Calu3 (cell line): ENCODE results near the gene FLT4. TPM values are rescaled to one million over a fixed set of nuclear protein-coding genes. Genes with fewer than 3 reads are reported as not detected.

ENCODE experiments used
- BruUV-seq: library from RNA; stranded (reverse); fragments of 400-500 nt; replicated peaks from 2 replicates; lab custom pipeline; 2021; lab: Mats Ljungman, UMichigan
- CTCF ChIA-PET: fragments of 300-600 bp; sonication (Branson Sonifier 250); formaldehyde crosslinking; loops from one replicate; lab custom pipeline; 2022; ENCODE audit warnings: antibody characterized with exemption; lab: Charles Lee
- DNase-seq: peaks from one replicate; pipeline ENCODE4 v3.0.0; 2022
- H3K27ac Mint-ChIP-seq: one replicate; pipeline ENCODE4 v1.8.0; 2022; ENCODE audit warnings: mixed read lengths; ENCODE audit not compliant: unreplicated experiment
- H3K27me3 Mint-ChIP-seq: one replicate; pipeline ENCODE4 v1.8.0; 2022; ENCODE audit warnings: mixed read lengths; ENCODE audit not compliant: unreplicated experiment
- H3K36me3 Mint-ChIP-seq: one replicate; pipeline ENCODE4 v1.8.0; 2022; ENCODE audit warnings: mild to moderate bottlenecking, moderate library complexity, mixed read lengths; ENCODE audit not compliant: insufficient read depth, unreplicated experiment
- H3K4me1 Mint-ChIP-seq: one replicate; pipeline ENCODE4 v1.8.0; 2022; ENCODE audit warnings: mild to moderate bottlenecking, low read depth, mixed read lengths; ENCODE audit not compliant: unreplicated experiment
- H3K4me3 Mint-ChIP-seq: one replicate; pipeline ENCODE4 v1.8.0; 2022; ENCODE audit warnings: mild to moderate bottlenecking, low read depth, moderate library complexity, mixed read lengths; ENCODE audit not compliant: unreplicated experiment
- H3K9me3 Mint-ChIP-seq: one replicate; pipeline ENCODE4 v1.8.0; 2022; ENCODE audit warnings: low read depth, mixed read lengths; ENCODE audit not compliant: unreplicated experiment
- CTCF ChIP-seq: fragments of 200-600 bp; IDR thresholded peaks from one replicate; pipeline ENCODE4 v1.8.0; 2022; ENCODE audit warnings: antibody characterized with exemption; ENCODE audit not compliant: unreplicated experiment
- intact Hi-C: fragments of 100-400 bp; cut with micrococcal nuclease; formaldehyde crosslinking; loops from one replicate; pipeline ENCODE4 v1.10.0; 2022; ENCODE audit not compliant: unreplicated experiment
- total RNA-seq: library from RNA; stranded (reverse); gene quantifications from 2 replicates; pipeline ENCODE4 v1.2.3, GENCODE V29; 2022

Gene FLT4
- total RNA-seq, 1 experiment from 2014 or later, result not detected

GRCh38 chr5:180628211-180628610 lies 21.2 kb downstream of the FLT4 start:
- no peaks in the 10 kb centered on the region for H3K36me3 Mint-ChIP-seq
- TF ChIP-seq CTCF, result no peak
- no peaks in the 10 kb centered on the region for H3K9me3 Mint-ChIP-seq
- CTCF ChIA-PET, result interaction anchor here (0.6 kb wide), 1 partner anchor 28 kb away, joined by 5 read pairs; no protein-coding TSS in a partner anchor
- peaks cover 45% of the 10 kb centered on the region for H3K27me3 Mint-ChIP-seq
- H3K4me1 Mint-ChIP-seq, result no peaks in the 10 kb centered on the region
- no peak overlapping the region for H3K27ac Mint-ChIP-seq
- BruUV-seq, result no TSS peak
- no peak overlapping the region for H3K4me3 Mint-ChIP-seq
- intact Hi-C loops, result no loop called here
- DNase-seq, result no peak

- Mint-ChIP-seq H3K4me3 (no peak overlapping the region), H3K27me3 (peaks cover 40% of the 10 kb centered on the region), H3K36me3 (no peaks in the 10 kb centered on the region), H3K4me1 (no peaks in the 10 kb centered on the region), H3K27ac (no peak overlapping the region), H3K9me3 (no peaks in the 10 kb centered on the region)
- no peak for TF ChIP-seq CTCF
- intact Hi-C loops, result no loop called here
- DNase-seq, result no peak
- CTCF ChIA-PET, result interaction anchor here (0.6 kb wide), 1 partner anchor 29 kb away, joined by 5 read pairs; no protein-coding TSS in a partner anchor
- no TSS peak for BruUV-seq
These were observed 21.8 kb downstream of the FLT4 start for GRCh38 chr5:180627386-180628120.

GRCh38 chr5:180626661-180627385 lies 22.6 kb downstream of the FLT4 start:
- intact Hi-C loops, result no loop called here
- H3K4me3 Mint-ChIP-seq, result no peak overlapping the region
- H3K36me3 Mint-ChIP-seq, result no peaks in the 10 kb centered on the region
- BruUV-seq, result no TSS peak
- H3K27ac Mint-ChIP-seq, result no peak overlapping the region
- CTCF ChIA-PET, result no interaction called here
- no peak for TF ChIP-seq CTCF
- H3K27me3 Mint-ChIP-seq, result peaks cover 40% of the 10 kb centered on the region
- DNase-seq, result no peak
- H3K9me3 Mint-ChIP-seq, result no peaks in the 10 kb centered on the region
- H3K4me1 Mint-ChIP-seq, result no peaks in the 10 kb centered on the region

GRCh38 chr5:180625791-180626660 lies 23.4 kb downstream of the FLT4 start:
- Mint-ChIP-seq H3K36me3 (no peaks in the 10 kb centered on the region), H3K4me1 (no peaks in the 10 kb centered on the region), H3K27me3 (peaks cover 48% of the 10 kb centered on the region), H3K4me3 (no peak overlapping the region), H3K27ac (no peak overlapping the region), H3K9me3 (no peaks in the 10 kb centered on the region)
- intact Hi-C loops, result no loop called here
- no peak for DNase-seq
- BruUV-seq, result no TSS peak
- no peak for TF ChIP-seq CTCF
- CTCF ChIA-PET, result no interaction called here
